Erythroblast (primary cell): ENCODE data around the gene C22orf15.

Experiments
- GATA1 ChIP-seq: IDR thresholded peaks from 2 replicates; pipeline ENCODE4 v1.6.1; 2011; ENCODE audit warnings: low read depth, mild to moderate bottlenecking, control low read depth, low read length, moderate library complexity
- POLR2A ChIP-seq: IDR thresholded peaks from 2 replicates; pipeline ENCODE4 v1.6.1; 2011; ENCODE audit warnings: mild to moderate bottlenecking, low read length

DNA sequence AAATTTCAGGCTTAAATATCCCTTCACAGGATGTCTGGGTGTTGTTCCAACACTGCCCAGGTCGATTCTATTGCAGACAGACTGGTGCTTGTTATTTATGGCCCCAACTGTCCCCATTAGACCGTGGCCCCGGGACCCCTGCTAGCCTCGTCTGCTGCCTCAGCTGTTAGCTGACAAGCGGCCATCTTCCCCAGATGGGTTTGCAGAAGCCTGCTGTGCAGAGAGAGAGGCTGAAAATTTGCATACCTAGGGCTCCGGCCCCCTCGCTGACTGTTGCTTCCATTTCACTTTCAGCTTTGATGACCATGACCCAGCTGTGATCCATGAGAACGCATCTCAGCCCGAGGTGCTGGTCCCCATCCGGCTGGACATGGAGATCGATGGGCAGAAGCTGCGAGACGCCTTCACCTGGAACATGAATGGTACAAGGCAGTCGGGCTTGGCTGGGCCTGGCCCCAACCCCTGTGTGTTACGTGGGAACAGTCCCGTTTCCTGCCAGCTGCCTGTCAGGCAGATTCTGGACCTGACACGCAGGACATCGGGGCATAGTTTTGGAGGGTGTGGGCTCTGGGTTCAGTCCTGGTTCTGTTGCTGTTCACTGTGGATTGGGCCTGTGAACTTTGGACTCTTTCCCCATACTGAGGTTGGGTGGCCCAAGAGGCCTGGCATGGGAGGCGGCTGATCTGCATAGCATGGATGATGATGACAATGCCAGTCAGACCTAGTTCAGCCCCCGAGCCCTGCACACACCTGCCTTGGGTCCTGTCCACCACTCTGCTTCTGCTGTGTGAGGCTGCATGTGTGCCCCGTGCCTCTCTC is 40.4 kb downstream of the C22orf15 start:
- TF ChIP-seq POLR2A (no peak), GATA1 (no peak)
